PFSK-1 (cell line): ENCODE measurements around the gene LRRC27.

Experiments
- FOXP2 ChIP-seq: optimal IDR thresholded peaks from 2 replicates; pipeline ENCODE3; 2011; ENCODE audit warnings: borderline replicate concordance, control low read depth, inconsistent platforms; ENCODE audit not compliant: insufficient read depth; ENCODE audit errors: extremely low read length, extremely low read depth
- POLR2AphosphoS5 ChIP-seq: IDR thresholded peaks from 2 replicates; pipeline ENCODE4 v1.6.1; 2012; ENCODE audit warnings: low read depth, mild to moderate bottlenecking, control low read depth, low read length, moderate library complexity
- REST ChIP-seq, 2 experiments: IDR thresholded peaks; 2 replicates each; pipeline versions ENCODE4 v1.6.1 to v1.8.0; 2011 to 2012; ENCODE audit warnings: low read depth in 2 of 2, low read length in 2 of 2, control low read depth in 1 of 2, inconsistent platforms in 1 of 2, mild to moderate bottlenecking in 1 of 2, moderate library complexity in 1 of 2; ENCODE audit not compliant: insufficient read depth in 1 of 2
- SIN3A ChIP-seq: IDR thresholded peaks from 2 replicates; pipeline ENCODE4 v1.6.1; 2012; ENCODE audit warnings: mild to moderate bottlenecking, low read length, moderate library complexity, borderline replicate concordance; ENCODE audit not compliant: insufficient read depth
- TAF1 ChIP-seq: IDR thresholded peaks from 2 replicates; pipeline ENCODE4 v1.6.1; 2012; ENCODE audit warnings: low read length, control low read depth, borderline replicate concordance; ENCODE audit not compliant: insufficient read depth

Gene LRRC27

GRCh38 chr10:132313305-132313704 is 18.7 kb upstream of the LRRC27 start:
- TF ChIP-seq POLR2AphosphoS5: no peak
- TF ChIP-seq TAF1: no peak
- TF ChIP-seq FOXP2: no peak

- TF ChIP-seq FOXP2: no peak
- TF ChIP-seq TAF1: no peak
- TF ChIP-seq SIN3A: no peak
- no peak for TF ChIP-seq REST (IDR thresholded peaks at IDR 0.05; ENCODE audit: insufficient read depth in 1 of 2, low read depth in 2 of 2, low read length in 2 of 2)
- no peak for TF ChIP-seq POLR2AphosphoS5
These were observed 18.1 kb upstream of the LRRC27 start for GRCh38 chr10:132313865-132314264.

GRCh38 chr10:132314336-132314735 is 17.7 kb upstream of the LRRC27 start:
- no peak for TF ChIP-seq REST (IDR thresholded peaks at IDR 0.05; ENCODE audit: insufficient read depth in 1 of 2, low read depth in 2 of 2, low read length in 2 of 2)
- TF ChIP-seq POLR2AphosphoS5: no peak
- TF ChIP-seq FOXP2: no peak
- TF ChIP-seq SIN3A: no peak
- no peak for TF ChIP-seq TAF1

- TF ChIP-seq SIN3A: no peak
- no peak for TF ChIP-seq FOXP2
- TF ChIP-seq REST (IDR thresholded peaks at IDR 0.05; ENCODE audit: insufficient read depth in 1 of 2, low read depth in 2 of 2, low read length in 2 of 2): no peak
- no peak for TF ChIP-seq POLR2AphosphoS5
- no peak for TF ChIP-seq TAF1
These were observed 15.9 kb upstream of the LRRC27 start for GRCh38 chr10:132316133-132316532.

GRCh38 chr10:132319853-132320653 is 11.9 kb upstream of the LRRC27 start:
- no peak for TF ChIP-seq SIN3A
- no peak for TF ChIP-seq POLR2AphosphoS5
- no peak for TF ChIP-seq TAF1
- TF ChIP-seq FOXP2: no peak
- no peak for TF ChIP-seq REST (IDR thresholded peaks at IDR 0.05; ENCODE audit: insufficient read depth in 1 of 2, low read depth in 2 of 2, low read length in 2 of 2)
